H1 (cell line): Measurements from ENCODE around the gene STXBP6. TPM values are rescaled to one million over a fixed set of nuclear protein-coding genes. Genes with fewer than 3 reads are reported as not detected.

Experiments
- CTCF ChIA-PET: fragments of 300-600 bp; sonication (Branson Sonifier 250); formaldehyde crosslinking; loops from one replicate; lab custom pipeline; 2021; ENCODE audit not compliant: partially characterized antibody; lab: Charles Lee
- POLR2A ChIA-PET: fragments of 300-600 bp; sonication (Branson Sonifier 250); formaldehyde crosslinking; loops from one replicate; lab custom pipeline; 2021; ENCODE audit warnings: inconsistent platforms; ENCODE audit not compliant: partially characterized antibody; lab: Charles Lee
- DNase-seq, 2 experiments: peaks; one replicate each; pipeline versions ENCODE4 v3.0.0 to v3.0.0-alpha.2; 2010 to 2022; ENCODE audit warnings: low spot score in 2 of 2, low read depth in 1 of 2, mixed read lengths in 1 of 2
- FAIRE-seq: peaks from 2 replicates; lab custom pipeline; 2011; peaks lifted over from hg19 to GRCh38; lab: Jason Lieb, UNC
- H2AFZ ChIP-seq: 2 replicates; pipeline ENCODE4 v1.8.1; 2012; ENCODE audit warnings: low read length, inconsistent platforms
- H2AK5ac ChIP-seq: 2 replicates; pipeline ENCODE4 v1.6.1; 2013; ENCODE audit warnings: low read depth, low read length
- H2BK120ac ChIP-seq: replicated peaks from 2 replicates; pipeline ENCODE3; 2013; ENCODE audit warnings: low read depth, low read length, inconsistent platforms
- H2BK12ac ChIP-seq: 2 replicates; pipeline ENCODE4 v1.6.1; 2013; ENCODE audit warnings: low read depth, low read length
- H2BK15ac ChIP-seq: 2 replicates; pipeline ENCODE4 v1.6.1; 2013; ENCODE audit warnings: low read length
- H2BK20ac ChIP-seq: 2 replicates; pipeline ENCODE4 v1.6.1; 2013; ENCODE audit warnings: low read length
- H2BK5ac ChIP-seq: 2 replicates; pipeline ENCODE4 v1.6.1; 2013; ENCODE audit warnings: low read depth, low read length
- H3K14ac ChIP-seq: 2 replicates; pipeline ENCODE4 v1.6.1; 2013; ENCODE audit warnings: inconsistent platforms; ENCODE audit not compliant: insufficient read length
- H3K18ac ChIP-seq: 2 replicates; pipeline ENCODE4 v1.6.1; 2013; ENCODE audit warnings: low read length; ENCODE audit errors: extremely low read depth
- H3K23ac ChIP-seq: 2 replicates; pipeline ENCODE4 v1.6.1; 2013; ENCODE audit warnings: inconsistent platforms; ENCODE audit not compliant: insufficient read length
- H3K23me2 ChIP-seq: 2 replicates; pipeline ENCODE4 v1.6.1; 2013; ENCODE audit warnings: low read depth, low read length
- H3K27ac ChIP-seq: 2 replicates; pipeline ENCODE4 v1.6.1; 2011; ENCODE audit warnings: low read depth, low read length, inconsistent platforms
- H3K27me3 ChIP-seq, 4 experiments: replicated peaks in 1 of 4; 1 replicate in 1 of 4; 2 replicates in 3 of 4; pipeline versions ENCODE4 v1.6.1 to v1.8.1; 2011 to 2013; ENCODE audit warnings: low read length in 3 of 4, mild to moderate bottlenecking in 3 of 4, inconsistent platforms in 2 of 4, mixed read lengths in 2 of 4, moderate library complexity in 1 of 4; ENCODE audit not compliant: control insufficient read depth in 3 of 4, insufficient read depth in 3 of 4; ENCODE audit errors: extremely low read depth in 1 of 4
- H3K36me3 ChIP-seq, 4 experiments: 2 replicates each; pipeline versions ENCODE4 v1.6.1 to v1.8.1; 2011 to 2013; ENCODE audit warnings: mild to moderate bottlenecking in 4 of 4, low read length in 3 of 4, moderate library complexity in 2 of 4, control low read depth in 1 of 4, inconsistent platforms in 1 of 4; ENCODE audit not compliant: insufficient read depth in 4 of 4, control insufficient read depth in 2 of 4
- H3K4ac ChIP-seq: replicated peaks from 2 replicates; pipeline ENCODE3; 2013; ENCODE audit warnings: low read length, low read depth, mixed read lengths, inconsistent platforms; ENCODE audit not compliant: insufficient read length
- H3K4me1 ChIP-seq, 4 experiments: replicated peaks in 1 of 4; 1 replicate in 1 of 4; 2 replicates in 3 of 4; pipeline versions ENCODE4 v1.6.1 to v1.8.1; 2011 to 2013; ENCODE audit warnings: low read length in 3 of 4, inconsistent platforms in 2 of 4, mixed read lengths in 1 of 4; ENCODE audit not compliant: insufficient read depth in 4 of 4, control insufficient read depth in 3 of 4
- H3K4me2 ChIP-seq, 2 experiments: 2 replicates each; pipeline versions ENCODE4 v1.6.1 to v1.8.1; 2011 to 2013; ENCODE audit warnings: low read depth in 2 of 2, low read length in 2 of 2, control low read depth in 1 of 2, inconsistent platforms in 1 of 2, mild to moderate bottlenecking in 1 of 2; ENCODE audit not compliant: insufficient read depth in 1 of 2
- H3K4me3 ChIP-seq, 4 experiments: fragments of 200-600, 300-600 bp in 1 of 4; sonication (generic), shearing (Covaris generic), sonication (Bioruptor Twin) in 1 of 4; 2 replicates each; pipeline versions ENCODE4 v1.5.1 to v1.8.1; 2011 to 2016; ENCODE audit warnings: low read length in 4 of 4, low read depth in 3 of 4, control low read depth in 2 of 4, inconsistent platforms in 2 of 4, mild to moderate bottlenecking in 2 of 4, mixed read lengths in 1 of 4, moderate library complexity in 1 of 4; ENCODE audit not compliant: insufficient read depth in 2 of 4; ENCODE audit errors: extremely low read depth in 1 of 4
- H3K56ac ChIP-seq: replicated peaks from 2 replicates; pipeline ENCODE3; 2013; ENCODE audit warnings: low read depth, mild to moderate bottlenecking, mixed read lengths, low read length, inconsistent platforms; ENCODE audit not compliant: insufficient read length
- H3K79me1 ChIP-seq: 2 replicates; pipeline ENCODE4 v1.6.1; 2013; ENCODE audit warnings: low read depth, low read length, control low read depth
- H3K79me2 ChIP-seq, 2 experiments: 2 replicates each; pipeline versions ENCODE4 v1.6.1 to v1.8.1; 2012 to 2013; ENCODE audit warnings: low read length in 2 of 2, mild to moderate bottlenecking in 2 of 2, inconsistent platforms in 1 of 2; ENCODE audit not compliant: insufficient read depth in 2 of 2, control insufficient read depth in 1 of 2
- H3K9ac ChIP-seq, 4 experiments: replicated peaks in 1 of 4; 1 replicate in 1 of 4; 2 replicates in 3 of 4; pipeline versions ENCODE4 v1.6.1 to v1.8.1; 2011 to 2013; ENCODE audit warnings: low read depth in 3 of 4, low read length in 3 of 4, control low read depth in 2 of 4, mild to moderate bottlenecking in 2 of 4, moderate library complexity in 2 of 4, inconsistent platforms in 1 of 4; ENCODE audit errors: extremely low read depth in 1 of 4
- H3K9me3 ChIP-seq, 2 experiments: 2 replicates each; pipeline versions ENCODE4 v1.6.1 to v1.8.1; 2012 to 2013; ENCODE audit warnings: mild to moderate bottlenecking in 2 of 2, moderate library complexity in 2 of 2, control low read depth in 1 of 2, inconsistent platforms in 1 of 2, low read depth in 1 of 2, low read length in 1 of 2, mixed read lengths in 1 of 2; ENCODE audit not compliant: insufficient read depth in 2 of 2
- H4K20me1 ChIP-seq, 2 experiments: replicated peaks in 1 of 2; 2 replicates each; pipeline versions ENCODE3 to v1.8.1; 2011 to 2013; ENCODE audit warnings: inconsistent platforms in 2 of 2, low read length in 2 of 2, mild to moderate bottlenecking in 1 of 2; ENCODE audit not compliant: insufficient read depth in 2 of 2, control insufficient read depth in 1 of 2
- H4K5ac ChIP-seq: 2 replicates; pipeline ENCODE4 v1.6.1; 2013; ENCODE audit warnings: low read length, low read depth, mixed read lengths, inconsistent platforms; ENCODE audit not compliant: insufficient read length
- H4K8ac ChIP-seq: 2 replicates; pipeline ENCODE4 v1.8.0; 2013; ENCODE audit warnings: mild to moderate bottlenecking, moderate library complexity, low read length, inconsistent platforms; ENCODE audit not compliant: insufficient read depth; ENCODE audit errors: extremely low read depth
- H4K91ac ChIP-seq: replicated peaks from 2 replicates; pipeline ENCODE3; 2013; ENCODE audit warnings: low read length, mixed read lengths, inconsistent platforms; ENCODE audit not compliant: insufficient read length
- BACH1 ChIP-seq: IDR thresholded peaks from 2 replicates; pipeline ENCODE4 v1.6.1; 2012; ENCODE audit warnings: low read length, improper control_type of control experiment
- BRCA1 ChIP-seq: IDR thresholded peaks from 2 replicates; pipeline ENCODE4 v1.6.1; 2012; ENCODE audit warnings: low read depth, low read length, improper control_type of control experiment
- HDAC6 ChIP-seq: IDR thresholded peaks from one replicate; pipeline ENCODE4 v1.7.1; 2012; ENCODE audit warnings: low read depth, mild to moderate bottlenecking, inconsistent platforms, low read length, moderate library complexity
- JUN ChIP-seq: IDR thresholded peaks from 2 replicates; pipeline ENCODE4 v1.6.1; 2011; ENCODE audit warnings: low read depth, mild to moderate bottlenecking, improper control_type of control experiment, low read length
- JUND ChIP-seq: IDR thresholded peaks from 2 replicates; pipeline ENCODE4 v1.6.1; 2011; ENCODE audit warnings: mild to moderate bottlenecking, improper control_type of control experiment, low read length
- KDM4A ChIP-seq: IDR thresholded peaks from one replicate; pipeline ENCODE4 v1.7.1; 2012; ENCODE audit warnings: low read depth, mild to moderate bottlenecking, moderate library complexity, low read length, inconsistent platforms; ENCODE audit not compliant: severe bottlenecking
- POLR2A ChIP-seq, 2 experiments: IDR thresholded peaks; 1 replicate in 1 of 2; 2 replicates in 1 of 2; pipeline ENCODE4 v1.6.1; 2011; ENCODE audit warnings: low read depth in 2 of 2, low read length in 2 of 2, mild to moderate bottlenecking in 2 of 2; ENCODE audit errors: control extremely low read depth in 1 of 2
- RNF2 ChIP-seq: fragments of 200-900, 300-1000 bp; sonication (generic); IDR thresholded peaks from 2 replicates; pipeline ENCODE4 v1.7.1; 2016; ENCODE audit warnings: borderline replicate concordance, low read depth, mild to moderate bottlenecking, antibody characterized with exemption, low read length; ENCODE audit not compliant: poor library complexity, severe bottlenecking; ENCODE audit errors: missing control alignments
- SIN3A ChIP-seq, 2 experiments: IDR thresholded peaks in 1 of 2; conservative IDR thresholded peaks in 1 of 2; 2 replicates each; pipeline ENCODE4 v1.6.1; 2011 to 2012; ENCODE audit warnings: low read length in 2 of 2, improper control_type of control experiment in 1 of 2, low read depth in 1 of 2, mild to moderate bottlenecking in 1 of 2
- SIX5 ChIP-seq: IDR thresholded peaks from 2 replicates; pipeline ENCODE4 v1.6.1; 2011; ENCODE audit warnings: mild to moderate bottlenecking, low read depth, low read length
- SP2 ChIP-seq: IDR thresholded peaks from 2 replicates; pipeline ENCODE4 v1.6.1; 2012; ENCODE audit warnings: mild to moderate bottlenecking, low read length, inconsistent platforms
- YY1 ChIP-seq: IDR thresholded peaks from 2 replicates; pipeline ENCODE4 v1.6.1; 2011; ENCODE audit warnings: low read depth, mild to moderate bottlenecking, low read length
- polyA plus RNA-seq, 7 experiments: library from polyadenylated mRNA; depleted of rRNA in 3 of 7; stranded (reverse) in 5 of 7; unstranded in 2 of 7; fragments of >200 nt in 5 of 7; fragments of 200-250 nt in 2 of 7; gene quantifications; 1 replicate in 5 of 7; 2 replicates in 1 of 7; 4 replicates in 1 of 7; pipeline versions ENCODE4 v1.2.1 to v1.2.3, GENCODE V29; 2011 to 2013; ENCODE audit warnings: missing spikeins in 2 of 7, mixed read lengths in 2 of 7
- total RNA-seq: library from RNA; stranded (reverse); fragmentation: NEBNext Ultra II Directional; extraction: Animal tissue kit (Norgen Biotek cat#: 25700); gene quantifications from 2 replicates; pipeline ENCODE4 v1.2.1, GENCODE V29; 2021
- TF ChIP-seq, protein P1 (sequence below): IDR thresholded peaks from 2 replicates; pipeline ENCODE4 v1.6.1; 2012; ENCODE audit warnings: inconsistent platforms
- TF ChIP-seq, protein P2 (sequence below): IDR thresholded peaks from 2 replicates; pipeline ENCODE4 v1.6.1; 2011; ENCODE audit warnings: low read length, improper control_type of control experiment

The STXBP6 gene
- total and polyA plus RNA-seq, 2 of the 8 experiments (the other 6 are each of a cell fraction or from before 2014, with no cell fraction given) = 9.4 to 18.1 TPM

DNA sequence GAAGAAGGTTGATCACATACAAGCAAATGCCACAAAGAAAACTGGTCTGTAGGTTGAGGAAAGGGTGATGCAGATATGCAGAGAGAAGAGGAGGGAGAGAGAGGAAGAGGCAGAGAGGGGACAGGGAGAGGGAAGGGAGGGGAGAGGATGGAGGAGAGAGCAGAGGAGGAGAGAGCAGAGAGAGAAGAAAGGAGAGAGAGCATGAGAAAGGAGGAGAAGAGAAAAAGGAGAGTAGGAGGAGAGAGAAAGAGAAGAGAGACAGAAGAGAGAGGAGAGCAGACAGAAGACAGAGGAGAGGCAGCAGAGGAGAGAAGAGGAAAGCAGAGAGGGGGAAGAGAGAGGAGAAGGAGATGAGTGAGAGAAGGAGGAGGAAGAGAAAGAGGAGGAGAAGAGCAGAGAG is 59.2 kb downstream of the STXBP6 start:
- Histone ChIP-seq H2BK15ac (no peak overlapping the region), H3K23me2 (no peaks in the 10 kb centered on the region), H2BK12ac (no peak overlapping the region), H2AK5ac (no peak overlapping the region), H3K4me3 (no peak overlapping the region), H4K91ac (no peak overlapping the region), H3K14ac (no peak overlapping the region), H4K5ac (no peak overlapping the region), H3K23ac (no peak overlapping the region), H3K9ac (no peak overlapping the region), H3K4me2 (no peak overlapping the region), H4K8ac (no peak overlapping the region), H3K27ac (no peak overlapping the region), H2BK20ac (no peak overlapping the region), H2BK5ac (no peak overlapping the region), H3K4ac (no peak overlapping the region), H3K56ac (no peak overlapping the region), H3K4me1 (peaks cover 0 to 6% (median 0%) of the 10 kb centered on the region in 4 experiments; a peak in 1 of 7 replicates), H3K79me1 (no peaks in the 10 kb centered on the region), H4K20me1 (no peaks in the 10 kb centered on the region), H2AFZ (no peak overlapping the region), H3K18ac (no peak overlapping the region), H3K27me3 (no peaks in the 10 kb centered on the region), H3K9me3 (no peaks in the 10 kb centered on the region), H2BK120ac (no peak overlapping the region), H3K79me2 (0 out of 4 replicates have a peak, but pooled peaks cover 0 to 4% of the 10 kb centered on the region in 2 experiments), H3K36me3 (no peaks in the 10 kb centered on the region)
- ChIA-PET POLR2A (no interaction called here), CTCF (interaction anchor here (0.7 to 1.3 kb wide), 3 partner anchors 12 to 149 kb away, joined by 3 to 4 read pairs (median 3); no protein-coding TSS in a partner anchor)
- no peak for FAIRE-seq
- no peak for DNase-seq
- no peak for TF ChIP-seq SP2
- TF ChIP-seq, protein P1, sequence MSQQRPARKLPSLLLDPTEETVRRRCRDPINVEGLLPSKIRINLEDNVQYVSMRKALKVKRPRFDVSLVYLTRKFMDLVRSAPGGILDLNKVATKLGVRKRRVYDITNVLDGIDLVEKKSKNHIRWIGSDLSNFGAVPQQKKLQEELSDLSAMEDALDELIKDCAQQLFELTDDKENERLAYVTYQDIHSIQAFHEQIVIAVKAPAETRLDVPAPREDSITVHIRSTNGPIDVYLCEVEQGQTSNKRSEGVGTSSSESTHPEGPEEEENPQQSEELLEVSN = no peak
- TF ChIP-seq YY1 = no peak
- TF ChIP-seq, protein P2, sequence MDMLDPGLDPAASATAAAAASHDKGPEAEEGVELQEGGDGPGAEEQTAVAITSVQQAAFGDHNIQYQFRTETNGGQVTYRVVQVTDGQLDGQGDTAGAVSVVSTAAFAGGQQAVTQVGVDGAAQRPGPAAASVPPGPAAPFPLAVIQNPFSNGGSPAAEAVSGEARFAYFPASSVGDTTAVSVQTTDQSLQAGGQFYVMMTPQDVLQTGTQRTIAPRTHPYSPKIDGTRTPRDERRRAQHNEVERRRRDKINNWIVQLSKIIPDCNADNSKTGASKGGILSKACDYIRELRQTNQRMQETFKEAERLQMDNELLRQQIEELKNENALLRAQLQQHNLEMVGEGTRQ = no peak
- no peak for TF ChIP-seq HDAC6
- no peak for TF ChIP-seq SIN3A (conservative IDR thresholded peaks at IDR 0.05 in 1 of 2, IDR thresholded peaks at IDR 0.05 in 1 of 2; ENCODE audit: low read depth in 1 of 2, low read length in 2 of 2)
- no peak for TF ChIP-seq BRCA1
- no peak for TF ChIP-seq BACH1
- TF ChIP-seq POLR2A (IDR thresholded peaks at IDR 0.05; ENCODE audit: control extremely low read depth in 1 of 2, low read depth in 2 of 2, low read length in 2 of 2) = no peak
- TF ChIP-seq JUN = no peak
- no peak for TF ChIP-seq RNF2
- no peak for TF ChIP-seq KDM4A
- TF ChIP-seq JUND = no peak
- TF ChIP-seq SIX5 = no peak
